Neural cell (in vitro differentiated cells): ENCODE results near the gene CYBRD1.

Experiments used
- EZH2 ChIP-seq: fragments of 200-600, 300-800 bp; shearing (Covaris generic), sonication (generic); IDR thresholded peaks from 2 replicates; pipeline ENCODE4 v1.6.1; 2014; ENCODE audit warnings: antibody characterized with exemption, low read length, borderline replicate concordance, mild to moderate bottlenecking; ENCODE audit not compliant: insufficient read depth, poor library complexity, severe bottlenecking
- POLR2AphosphoS5 ChIP-seq: IDR thresholded peaks from 2 replicates; pipeline ENCODE4 v1.6.1; 2012
- TF ChIP-seq, protein P1 (sequence below): fragments of 450-650 bp; IDR thresholded peaks from 2 replicates; pipeline ENCODE4 v1.5.1; 2014; ENCODE audit warnings: antibody characterized with exemption, mild to moderate bottlenecking, moderate library complexity; ENCODE audit not compliant: poor library complexity, severe bottlenecking
- TF ChIP-seq, protein P2 (sequence below): IDR thresholded peaks from 2 replicates; pipeline ENCODE4 v1.6.1; 2012; ENCODE audit warnings: borderline replicate concordance

DNA sequence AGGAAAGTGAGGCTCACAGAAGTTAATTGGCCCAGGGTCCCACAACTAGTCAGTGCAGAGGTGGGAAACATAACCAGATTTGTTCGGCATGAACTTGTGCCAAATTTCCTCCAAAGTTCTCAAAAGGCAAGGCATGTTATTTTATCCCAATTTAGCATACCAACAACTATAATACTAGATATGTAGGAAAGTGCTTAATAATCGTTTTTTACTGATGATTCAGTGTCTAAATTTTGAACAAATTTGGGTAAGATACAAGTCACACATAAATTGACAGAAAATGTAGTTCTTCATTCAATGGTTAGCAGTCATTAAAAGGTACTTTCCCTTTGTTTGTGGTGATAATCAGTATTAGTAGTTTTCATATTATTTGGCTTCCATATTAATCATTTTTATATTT, 38.5 kb upstream of the CYBRD1 start:
- TF ChIP-seq, protein P1, sequence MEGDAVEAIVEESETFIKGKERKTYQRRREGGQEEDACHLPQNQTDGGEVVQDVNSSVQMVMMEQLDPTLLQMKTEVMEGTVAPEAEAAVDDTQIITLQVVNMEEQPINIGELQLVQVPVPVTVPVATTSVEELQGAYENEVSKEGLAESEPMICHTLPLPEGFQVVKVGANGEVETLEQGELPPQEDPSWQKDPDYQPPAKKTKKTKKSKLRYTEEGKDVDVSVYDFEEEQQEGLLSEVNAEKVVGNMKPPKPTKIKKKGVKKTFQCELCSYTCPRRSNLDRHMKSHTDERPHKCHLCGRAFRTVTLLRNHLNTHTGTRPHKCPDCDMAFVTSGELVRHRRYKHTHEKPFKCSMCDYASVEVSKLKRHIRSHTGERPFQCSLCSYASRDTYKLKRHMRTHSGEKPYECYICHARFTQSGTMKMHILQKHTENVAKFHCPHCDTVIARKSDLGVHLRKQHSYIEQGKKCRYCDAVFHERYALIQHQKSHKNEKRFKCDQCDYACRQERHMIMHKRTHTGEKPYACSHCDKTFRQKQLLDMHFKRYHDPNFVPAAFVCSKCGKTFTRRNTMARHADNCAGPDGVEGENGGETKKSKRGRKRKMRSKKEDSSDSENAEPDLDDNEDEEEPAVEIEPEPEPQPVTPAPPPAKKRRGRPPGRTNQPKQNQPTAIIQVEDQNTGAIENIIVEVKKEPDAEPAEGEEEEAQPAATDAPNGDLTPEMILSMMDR = no peak
- TF ChIP-seq EZH2 = no peak
- TF ChIP-seq, protein P2, sequence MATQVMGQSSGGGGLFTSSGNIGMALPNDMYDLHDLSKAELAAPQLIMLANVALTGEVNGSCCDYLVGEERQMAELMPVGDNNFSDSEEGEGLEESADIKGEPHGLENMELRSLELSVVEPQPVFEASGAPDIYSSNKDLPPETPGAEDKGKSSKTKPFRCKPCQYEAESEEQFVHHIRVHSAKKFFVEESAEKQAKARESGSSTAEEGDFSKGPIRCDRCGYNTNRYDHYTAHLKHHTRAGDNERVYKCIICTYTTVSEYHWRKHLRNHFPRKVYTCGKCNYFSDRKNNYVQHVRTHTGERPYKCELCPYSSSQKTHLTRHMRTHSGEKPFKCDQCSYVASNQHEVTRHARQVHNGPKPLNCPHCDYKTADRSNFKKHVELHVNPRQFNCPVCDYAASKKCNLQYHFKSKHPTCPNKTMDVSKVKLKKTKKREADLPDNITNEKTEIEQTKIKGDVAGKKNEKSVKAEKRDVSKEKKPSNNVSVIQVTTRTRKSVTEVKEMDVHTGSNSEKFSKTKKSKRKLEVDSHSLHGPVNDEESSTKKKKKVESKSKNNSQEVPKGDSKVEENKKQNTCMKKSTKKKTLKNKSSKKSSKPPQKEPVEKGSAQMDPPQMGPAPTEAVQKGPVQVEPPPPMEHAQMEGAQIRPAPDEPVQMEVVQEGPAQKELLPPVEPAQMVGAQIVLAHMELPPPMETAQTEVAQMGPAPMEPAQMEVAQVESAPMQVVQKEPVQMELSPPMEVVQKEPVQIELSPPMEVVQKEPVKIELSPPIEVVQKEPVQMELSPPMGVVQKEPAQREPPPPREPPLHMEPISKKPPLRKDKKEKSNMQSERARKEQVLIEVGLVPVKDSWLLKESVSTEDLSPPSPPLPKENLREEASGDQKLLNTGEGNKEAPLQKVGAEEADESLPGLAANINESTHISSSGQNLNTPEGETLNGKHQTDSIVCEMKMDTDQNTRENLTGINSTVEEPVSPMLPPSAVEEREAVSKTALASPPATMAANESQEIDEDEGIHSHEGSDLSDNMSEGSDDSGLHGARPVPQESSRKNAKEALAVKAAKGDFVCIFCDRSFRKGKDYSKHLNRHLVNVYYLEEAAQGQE = no peak
- TF ChIP-seq POLR2AphosphoS5 = no peak
